Measurements from ENCODE around the gene RAB18.

DNA sequence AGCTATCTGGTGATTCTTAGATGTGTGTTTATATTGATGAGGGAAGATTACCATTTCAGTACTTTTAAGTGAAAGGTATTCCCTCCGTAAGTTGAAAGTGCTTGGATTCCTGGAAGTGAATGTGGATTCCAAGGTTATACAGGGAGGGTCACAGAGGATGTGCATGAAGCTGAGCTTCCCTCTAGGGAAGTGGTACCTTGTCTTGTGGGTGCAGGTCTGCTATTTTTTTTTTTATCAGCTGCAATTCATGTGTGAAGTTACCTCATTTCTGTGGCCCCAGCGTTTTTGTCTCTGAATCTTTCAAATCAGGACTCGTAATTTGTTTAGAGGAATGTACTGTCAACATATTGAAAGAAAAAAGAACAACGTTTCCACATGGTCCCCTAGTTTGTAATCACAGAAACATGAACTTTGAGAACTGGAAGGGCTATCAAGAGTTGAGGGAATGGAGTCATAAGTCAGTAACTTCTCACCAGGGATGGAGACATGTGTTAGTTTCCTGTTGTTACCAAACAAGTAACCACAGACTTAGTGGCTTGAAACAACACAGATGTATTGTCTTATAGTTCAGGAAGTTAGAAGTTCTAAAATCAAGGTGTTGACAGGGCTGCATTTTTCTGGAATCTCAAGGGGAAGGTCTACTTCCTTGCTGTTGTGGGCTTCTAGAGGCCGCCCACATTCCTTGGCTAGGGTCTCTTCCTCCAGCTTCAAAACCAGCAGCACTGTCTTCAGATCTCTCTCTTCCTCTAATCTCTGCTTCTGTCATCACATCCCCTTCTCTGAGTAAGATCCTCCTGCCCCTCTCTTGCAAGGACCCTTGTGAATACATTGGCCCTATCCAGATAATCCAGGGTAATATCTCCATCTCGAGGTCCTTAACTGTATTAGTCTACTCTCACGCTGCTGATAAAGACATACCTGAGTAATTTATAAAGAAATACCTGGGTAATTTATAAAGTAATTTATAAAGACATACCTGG, 64.4 kb downstream of the RAB18 start:
- TF ChIP-seq, protein P1, sequence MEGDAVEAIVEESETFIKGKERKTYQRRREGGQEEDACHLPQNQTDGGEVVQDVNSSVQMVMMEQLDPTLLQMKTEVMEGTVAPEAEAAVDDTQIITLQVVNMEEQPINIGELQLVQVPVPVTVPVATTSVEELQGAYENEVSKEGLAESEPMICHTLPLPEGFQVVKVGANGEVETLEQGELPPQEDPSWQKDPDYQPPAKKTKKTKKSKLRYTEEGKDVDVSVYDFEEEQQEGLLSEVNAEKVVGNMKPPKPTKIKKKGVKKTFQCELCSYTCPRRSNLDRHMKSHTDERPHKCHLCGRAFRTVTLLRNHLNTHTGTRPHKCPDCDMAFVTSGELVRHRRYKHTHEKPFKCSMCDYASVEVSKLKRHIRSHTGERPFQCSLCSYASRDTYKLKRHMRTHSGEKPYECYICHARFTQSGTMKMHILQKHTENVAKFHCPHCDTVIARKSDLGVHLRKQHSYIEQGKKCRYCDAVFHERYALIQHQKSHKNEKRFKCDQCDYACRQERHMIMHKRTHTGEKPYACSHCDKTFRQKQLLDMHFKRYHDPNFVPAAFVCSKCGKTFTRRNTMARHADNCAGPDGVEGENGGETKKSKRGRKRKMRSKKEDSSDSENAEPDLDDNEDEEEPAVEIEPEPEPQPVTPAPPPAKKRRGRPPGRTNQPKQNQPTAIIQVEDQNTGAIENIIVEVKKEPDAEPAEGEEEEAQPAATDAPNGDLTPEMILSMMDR (IDR thresholded peaks at IDR 0.05; ENCODE audit: low read depth, low read length), result no peak
- no peak for TF ChIP-seq POLR2A (IDR thresholded peaks at IDR 0.05; ENCODE audit: extremely low read depth, insufficient read length)

All from NB4 (cell line).